Measurements from ENCODE around the gene FRMD4A.

- TF ChIP-seq EZH2 (IDR thresholded peaks at IDR 0.05; ENCODE audit: insufficient read depth, poor library complexity, severe bottlenecking), result no peak
- no peak for TF ChIP-seq EZH2phosphoT487 (IDR thresholded peaks at IDR 0.05; ENCODE audit: insufficient read depth, low read depth)
Observed at GRCh38 chr10:13857451-13857850, 473.3 kb downstream of the FRMD4A start.
